GM18519 (cell line): ENCODE results near the gene RNF183.
"Not testable (repeated sequence)": the region's sequence is repeated elsewhere in the genome, so short reads cannot be mapped to it uniquely, and the experiment has no call there.

ENCODE experiments used
- ATAC-seq: cut with Tn5 transposase; IDR thresholded peaks from one replicate; pipeline ENCODE4 v1.9.1; 2021; ENCODE audit warnings: mild to moderate bottlenecking, moderate library complexity; ENCODE audit not compliant: unreplicated experiment, low FRiP score

Gene RNF183

GRCh38 chr9:113317777-113318176, 14.6 kb upstream of the RNF183 start:
- ATAC-seq, result no peak

GRCh38 chr9:113316030-113316429, 12.9 kb upstream of the RNF183 start:
- ATAC-seq, result no peak

GRCh38 chr9:113315231-113315630, 12.1 kb upstream of the RNF183 start:
- no peak for ATAC-seq

- no peak for ATAC-seq
These were observed 10.1 kb upstream of the RNF183 start for GRCh38 chr9:113313261-113313660.

- no peak for ATAC-seq
These were observed 8.8 kb upstream of the RNF183 start for GRCh38 chr9:113311961-113312360.

- no peak for ATAC-seq
These were observed 7.4 kb upstream of the RNF183 start for GRCh38 chr9:113310538-113310937.

- no peak for ATAC-seq
These were observed 6.1 kb upstream of the RNF183 start for GRCh38 chr9:113309204-113309813.

GRCh38 chr9:113307396-113307975, 4.3 kb upstream of the RNF183 start:
- ATAC-seq, result no peak

- ATAC-seq, result no peak
These were observed 3.4 kb upstream of the RNF183 start for GRCh38 chr9:113306566-113306965.

- ATAC-seq, result no peak
These were observed 1.6 kb downstream of the RNF183 start for GRCh38 chr9:113301548-113301947.

- ATAC-seq, result no peak
These were observed 3.3 kb downstream of the RNF183 start for GRCh38 chr9:113299800-113300292.

GRCh38 chr9:113298924-113299770, 4.0 kb downstream of the RNF183 start:
- ATAC-seq, result no peak

GRCh38 chr9:113298311-113298710, 4.9 kb downstream of the RNF183 start:
- no peak for ATAC-seq

- no peak for ATAC-seq
These were observed 6.2 kb downstream of the RNF183 start for GRCh38 chr9:113296796-113297558.

GRCh38 chr9:113296247-113296646, 6.9 kb downstream of the RNF183 start:
- not testable (repeated sequence) for ATAC-seq

GRCh38 chr9:113293285-113293878, 9.8 kb downstream of the RNF183 start:
- ATAC-seq, result no peak

GRCh38 chr9:113290052-113290607, 13.0 kb downstream of the RNF183 start:
- ATAC-seq, result no peak

GRCh38 chr9:113289091-113289490, 14.1 kb downstream of the RNF183 start:
- ATAC-seq, result no peak

- no peak for ATAC-seq
These were observed 21.8 kb downstream of the RNF183 start for GRCh38 chr9:113281356-113281755.

GRCh38 chr9:113278840-113279239, 24.3 kb downstream of the RNF183 start:
- ATAC-seq, result no peak
